Measurements from ENCODE around the gene FH.

DNA sequence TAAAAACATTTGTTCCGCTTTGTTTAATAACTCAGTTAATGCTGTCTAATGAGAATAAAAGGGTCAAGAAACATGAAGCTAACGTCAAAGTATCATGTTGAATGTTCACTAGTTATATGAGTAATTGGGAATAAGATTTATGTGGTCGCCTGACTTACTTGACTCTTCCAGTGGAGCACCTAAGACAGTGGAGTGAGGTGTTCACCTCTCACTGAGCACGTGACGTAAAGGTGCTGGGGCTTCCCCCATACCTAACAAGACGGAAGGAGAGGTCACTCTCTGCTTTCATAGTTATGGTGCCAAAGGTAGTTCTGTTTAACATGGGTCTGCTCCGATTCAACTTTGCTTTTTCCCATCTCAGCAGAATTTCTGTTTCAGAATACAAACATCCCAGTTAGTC, 13.3 kb upstream of the FH start:
- TF ChIP-seq, protein P1, sequence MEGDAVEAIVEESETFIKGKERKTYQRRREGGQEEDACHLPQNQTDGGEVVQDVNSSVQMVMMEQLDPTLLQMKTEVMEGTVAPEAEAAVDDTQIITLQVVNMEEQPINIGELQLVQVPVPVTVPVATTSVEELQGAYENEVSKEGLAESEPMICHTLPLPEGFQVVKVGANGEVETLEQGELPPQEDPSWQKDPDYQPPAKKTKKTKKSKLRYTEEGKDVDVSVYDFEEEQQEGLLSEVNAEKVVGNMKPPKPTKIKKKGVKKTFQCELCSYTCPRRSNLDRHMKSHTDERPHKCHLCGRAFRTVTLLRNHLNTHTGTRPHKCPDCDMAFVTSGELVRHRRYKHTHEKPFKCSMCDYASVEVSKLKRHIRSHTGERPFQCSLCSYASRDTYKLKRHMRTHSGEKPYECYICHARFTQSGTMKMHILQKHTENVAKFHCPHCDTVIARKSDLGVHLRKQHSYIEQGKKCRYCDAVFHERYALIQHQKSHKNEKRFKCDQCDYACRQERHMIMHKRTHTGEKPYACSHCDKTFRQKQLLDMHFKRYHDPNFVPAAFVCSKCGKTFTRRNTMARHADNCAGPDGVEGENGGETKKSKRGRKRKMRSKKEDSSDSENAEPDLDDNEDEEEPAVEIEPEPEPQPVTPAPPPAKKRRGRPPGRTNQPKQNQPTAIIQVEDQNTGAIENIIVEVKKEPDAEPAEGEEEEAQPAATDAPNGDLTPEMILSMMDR (conservative IDR thresholded peaks at IDR 0.05; ENCODE audit: low read length): no peak
- no peak for TF ChIP-seq EZH2phosphoT487 (IDR thresholded peaks at IDR 0.05; ENCODE audit: borderline replicate concordance, low read depth, low read length)

Data from OCI-LY7 (cell line).